ENCODE data around the gene GOLGA3.

GRCh38 chr12:132838410-132839080, 9.9 kb upstream of the GOLGA3 start:
- TF ChIP-seq CTCF (IDR thresholded peaks at IDR 0.05; ENCODE audit: low read depth, low read length), result no peak
- no peak for TF ChIP-seq EZH2phosphoT487 (IDR thresholded peaks at IDR 0.05; ENCODE audit: low read depth)

Data from OCI-LY3 (cell line).